Common myeloid progenitor, CD34-positive (primary cell): Measurements from ENCODE around the gene ALK.

Source experiments
- CTCF ChIA-PET: fragments of 350-600 bp; sonication (Branson Sonifier 250); formaldehyde crosslinking; loops from one replicate; lab custom pipeline; 2021; ENCODE audit warnings: antibody characterized with exemption; lab: Charles Lee
- POLR2A ChIA-PET: fragments of 350-600 bp; sonication (Branson Sonifier 250); formaldehyde crosslinking; loops from one replicate; lab custom pipeline; 2021; ENCODE audit warnings: antibody characterized with exemption; lab: Charles Lee
- DNase-seq, 3 donors: peaks; one replicate each; pipeline versions ENCODE4 v3.0.0 to v3.0.0-alpha.2; 2013
- H3K27ac ChIP-seq, 2 experiments: 1 replicate in 1 of 2; 2 replicates in 1 of 2; pipeline ENCODE4 v1.7.0; 2013; ENCODE audit warnings: inconsistent platforms in 2 of 2, low read length in 2 of 2, mild to moderate bottlenecking in 2 of 2, low read depth in 1 of 2, moderate library complexity in 1 of 2; ENCODE audit not compliant: severe bottlenecking in 2 of 2, insufficient read depth in 1 of 2, poor library complexity in 1 of 2
- H3K27me3 ChIP-seq, 5 experiments: replicated peaks in 2 of 5; 1 replicate in 3 of 5; 2 replicates in 2 of 5; pipeline versions ENCODE4 v1.6.1 to v1.7.0; 2013; ENCODE audit warnings: low read length in 4 of 5, mild to moderate bottlenecking in 2 of 5, moderate library complexity in 2 of 5, inconsistent platforms in 1 of 5; ENCODE audit not compliant: insufficient read depth in 5 of 5, control insufficient read depth in 4 of 5
- H3K36me3 ChIP-seq, 4 experiments: 1 replicate in 2 of 4; 2 replicates in 2 of 4; pipeline versions ENCODE4 v1.6.1 to v1.7.0; 2013; ENCODE audit warnings: low read length in 3 of 4, control low read depth in 1 of 4, mild to moderate bottlenecking in 1 of 4; ENCODE audit not compliant: control insufficient read depth in 4 of 4, insufficient read depth in 4 of 4
- H3K4me1 ChIP-seq, 4 experiments: 1 replicate in 3 of 4; 2 replicates in 1 of 4; pipeline versions ENCODE4 v1.6.1 to v1.7.1; 2013; ENCODE audit warnings: low read length in 3 of 4, mild to moderate bottlenecking in 3 of 4, control low read depth in 1 of 4, inconsistent platforms in 1 of 4, moderate library complexity in 1 of 4; ENCODE audit not compliant: control insufficient read depth in 4 of 4, insufficient read depth in 4 of 4; ENCODE audit errors: control extremely low read depth in 1 of 4
- H3K4me3 ChIP-seq, 7 experiments: 1 replicate in 4 of 7; 2 replicates in 3 of 7; pipeline versions ENCODE4 v1.5.1 to v1.7.0; 2013; ENCODE audit warnings: mild to moderate bottlenecking in 7 of 7, low read length in 6 of 7, moderate library complexity in 6 of 7, inconsistent platforms in 2 of 7, low read depth in 2 of 7, control low read depth in 1 of 7; ENCODE audit not compliant: insufficient read depth in 4 of 7, control insufficient read depth in 1 of 7; ENCODE audit errors: extremely low read depth in 1 of 7
- H3K9me3 ChIP-seq, 5 experiments: 1 replicate in 4 of 5; 2 replicates in 1 of 5; pipeline versions ENCODE4 v1.6.1 to v1.7.1; 2013; ENCODE audit warnings: low read length in 4 of 5, mild to moderate bottlenecking in 2 of 5, inconsistent platforms in 1 of 5, low read depth in 1 of 5, moderate library complexity in 1 of 5; ENCODE audit not compliant: control insufficient read depth in 4 of 5, insufficient read depth in 2 of 5; ENCODE audit errors: control extremely low read depth in 1 of 5
- WGBS: methylation state at CpG from one replicate; pipeline ENCODE4 v1.1.5; 2013; ENCODE audit not compliant: insufficient coverage; 5-methylcytosine and 5-hydroxymethylcytosine counted together

Gene ALK

GRCh38 chr2:29817801-29818680 lies 103.3 kb downstream of the ALK start:
- no peaks in the 10 kb centered on the region for H3K4me1 ChIP-seq
- no peaks in the 10 kb centered on the region for H3K36me3 ChIP-seq
- no peaks in the 10 kb centered on the region for H3K9me3 ChIP-seq
- no peak for DNase-seq
- WGBS = 97% methylated on average over 21 of the region's 26 CpGs
- CTCF ChIA-PET = no interaction called here
- H3K27me3 ChIP-seq = peaks cover 0 to 2% (median 0%) of the 10 kb centered on the region in 5 experiments
- POLR2A ChIA-PET = no interaction called here
- no peak overlapping the region for H3K27ac ChIP-seq
- no peak overlapping the region for H3K4me3 ChIP-seq

DNA sequence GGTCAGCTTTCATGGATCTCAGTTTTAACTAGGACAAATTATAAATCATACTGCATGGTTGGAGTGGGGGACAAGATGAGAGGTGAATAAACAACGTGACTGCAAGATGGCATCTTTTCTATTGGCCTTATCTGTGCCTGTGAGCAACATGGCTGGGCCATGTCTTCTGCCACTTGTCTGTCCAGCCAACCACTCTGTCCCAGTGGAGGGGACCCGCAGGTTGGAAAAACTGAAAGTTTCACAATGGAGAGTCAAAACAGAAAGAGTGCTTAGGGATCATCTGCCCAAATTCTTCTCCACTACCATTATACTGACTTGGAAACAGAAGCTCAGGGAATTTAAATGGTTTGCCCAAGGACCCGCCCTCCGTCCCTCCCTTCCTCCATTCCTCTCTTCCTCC lies 104.1 kb downstream of the ALK start:
- H3K4me3 ChIP-seq = no peak overlapping the region
- H3K27ac ChIP-seq = no peak overlapping the region
- no peaks in the 10 kb centered on the region for H3K4me1 ChIP-seq
- CTCF ChIA-PET = no interaction called here
- no peaks in the 10 kb centered on the region for H3K36me3 ChIP-seq
- POLR2A ChIA-PET = no interaction called here
- no peak for DNase-seq
- 94% methylated on average over 4 of the region's 4 CpGs for WGBS
- no peaks in the 10 kb centered on the region for H3K9me3 ChIP-seq
- H3K27me3 ChIP-seq = peaks cover 0 to 2% (median 0%) of the 10 kb centered on the region in 5 experiments

DNA sequence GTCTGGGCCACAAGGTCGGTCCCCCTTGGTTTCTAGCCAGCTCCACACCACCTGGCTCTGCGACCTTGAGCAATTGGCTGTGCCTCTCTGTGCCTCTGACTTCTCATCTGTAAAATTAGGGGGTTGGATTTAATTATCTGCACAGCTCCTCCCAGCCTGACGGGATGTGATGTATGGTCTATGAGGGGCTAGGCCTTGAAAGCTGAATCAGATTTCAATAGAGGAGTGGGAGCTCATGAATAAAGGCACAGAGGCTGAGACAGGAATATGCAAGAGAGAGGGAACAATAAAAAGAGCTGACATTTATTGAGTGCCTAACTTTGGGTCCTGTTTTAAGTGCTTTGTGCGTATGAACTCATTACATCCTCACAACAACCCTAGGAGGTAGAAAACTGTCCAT lies 104.7 kb downstream of the ALK start:
- Histone ChIP-seq H3K36me3 (no peaks in the 10 kb centered on the region), H3K27me3 (peaks cover 0 to 2% (median 0%) of the 10 kb centered on the region in 5 experiments), H3K9me3 (no peaks in the 10 kb centered on the region), H3K4me1 (no peaks in the 10 kb centered on the region), H3K4me3 (no peak overlapping the region), H3K27ac (no peak overlapping the region)
- CTCF ChIA-PET = interaction anchor here (1.4 kb wide), 1 partner anchor 506 kb away, joined by 3 read pairs; no protein-coding TSS in a partner anchor
- WGBS = 90% methylated on average over 3 of the region's 4 CpGs
- DNase-seq = no peak
- POLR2A ChIA-PET = no interaction called here

DNA sequence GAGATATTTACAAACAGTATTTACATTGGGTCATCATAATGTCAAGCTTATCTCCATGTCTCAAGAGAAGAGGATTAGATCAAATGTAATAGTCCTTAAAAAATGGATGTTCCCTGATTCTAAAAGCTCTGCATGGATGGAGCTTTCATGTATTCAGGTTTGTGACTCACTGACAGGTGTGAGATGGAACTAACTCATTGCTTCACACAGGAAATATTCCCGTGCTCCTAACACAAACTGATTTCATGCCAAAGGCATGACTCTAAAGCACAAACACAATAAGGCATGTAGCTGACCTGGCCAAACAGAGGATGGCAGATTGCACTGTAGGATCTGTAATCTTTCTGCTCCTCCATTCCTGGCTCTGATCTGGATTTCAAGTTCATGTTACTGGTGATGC lies 110.0 kb downstream of the ALK start:
- Histone ChIP-seq H3K9me3 (no peaks in the 10 kb centered on the region), H3K36me3 (no peaks in the 10 kb centered on the region), H3K4me1 (no peaks in the 10 kb centered on the region), H3K4me3 (no peak overlapping the region), H3K27me3 (no peaks in the 10 kb centered on the region), H3K27ac (no peak overlapping the region)
- WGBS = no CpG with 5 or more reads among the region's 1 CpG
- ChIA-PET POLR2A (no interaction called here), CTCF (interaction anchor here (1.4 kb wide), 1 partner anchor 16 kb away, joined by 3 read pairs; no protein-coding TSS in a partner anchor)
- DNase-seq = no peak

DNA sequence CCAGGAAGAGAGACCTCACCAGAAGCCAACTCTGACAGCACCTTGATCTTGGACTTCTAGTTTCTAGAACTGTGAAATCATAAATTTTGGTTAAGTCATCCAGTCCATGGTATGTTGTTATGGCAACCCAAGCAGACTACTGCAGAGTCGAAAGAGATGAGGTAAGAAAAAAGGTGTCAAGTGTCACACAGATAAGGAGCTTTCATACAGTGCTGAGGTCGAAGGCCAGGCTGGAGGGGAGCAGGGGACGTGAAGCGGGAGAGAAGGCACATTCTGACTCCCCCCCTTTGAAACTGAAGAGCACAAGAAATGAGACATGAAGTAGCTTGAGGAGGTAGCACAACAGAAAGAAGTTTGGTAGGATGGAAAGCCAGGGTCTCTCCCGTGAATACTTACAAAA lies 110.4 kb downstream of the ALK start:
- ChIA-PET CTCF (interaction anchor here (1.4 kb wide), 1 partner anchor 16 kb away, joined by 3 read pairs; no protein-coding TSS in a partner anchor), POLR2A (no interaction called here)
- H3K36me3 ChIP-seq = no peaks in the 10 kb centered on the region
- no peaks in the 10 kb centered on the region for H3K27me3 ChIP-seq
- H3K4me1 ChIP-seq = no peaks in the 10 kb centered on the region
- DNase-seq = no peak
- no peak overlapping the region for H3K4me3 ChIP-seq
- WGBS = 72% methylated on average over 3 of the region's 5 CpGs
- H3K27ac ChIP-seq = no peak overlapping the region
- no peaks in the 10 kb centered on the region for H3K9me3 ChIP-seq

DNA sequence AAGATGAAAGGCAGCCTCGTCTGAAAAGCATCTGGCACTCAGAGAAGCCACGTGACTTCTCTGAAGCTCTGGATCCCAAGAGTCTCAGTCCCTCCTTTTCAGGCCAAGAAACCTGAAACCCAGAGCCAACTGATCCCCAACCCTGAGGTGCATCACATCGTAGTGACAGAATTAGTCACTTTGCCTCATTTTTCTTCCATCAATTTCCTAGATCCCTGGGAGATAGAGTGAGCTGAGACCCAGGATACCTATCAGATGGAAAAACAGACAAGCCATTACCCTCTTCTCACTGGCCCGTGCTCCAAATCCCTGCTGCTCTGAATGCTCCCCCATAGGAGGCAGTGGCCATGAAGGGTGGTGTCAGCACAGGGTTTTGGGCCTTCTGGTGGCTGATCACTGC lies 113.1 kb downstream of the ALK start:
- H3K4me3 ChIP-seq = no peak overlapping the region
- H3K9me3 ChIP-seq = no peaks in the 10 kb centered on the region
- no peaks in the 10 kb centered on the region for H3K27me3 ChIP-seq
- no peak for DNase-seq
- 86% methylated on average over 3 of the region's 4 CpGs for WGBS
- no peaks in the 10 kb centered on the region for H3K4me1 ChIP-seq
- ChIA-PET POLR2A (no interaction called here), CTCF (no interaction called here)
- H3K36me3 ChIP-seq = no peaks in the 10 kb centered on the region
- H3K27ac ChIP-seq = no peak overlapping the region

- WGBS = 100% methylated on average over 1 of the region's 4 CpGs
- DNase-seq = no peak
- Histone ChIP-seq H3K36me3 (no peaks in the 10 kb centered on the region), H3K9me3 (no peaks in the 10 kb centered on the region), H3K4me1 (no peaks in the 10 kb centered on the region), H3K27ac (no peak overlapping the region), H3K4me3 (no peak overlapping the region), H3K27me3 (no peaks in the 10 kb centered on the region)
- ChIA-PET POLR2A (no interaction called here), CTCF (no interaction called here)
These were observed 114.3 kb downstream of the ALK start for GRCh38 chr2:29807082-29807481.
